HG03135 (cell line): Measurements from ENCODE around the gene DGKG.

Experiments used
- ATAC-seq: cut with Tn5 transposase; IDR thresholded peaks from one replicate; pipeline ENCODE4 v1.9.1; 2021; ENCODE audit warnings: mild to moderate bottlenecking, moderate library complexity; ENCODE audit not compliant: unreplicated experiment

Gene DGKG

DNA sequence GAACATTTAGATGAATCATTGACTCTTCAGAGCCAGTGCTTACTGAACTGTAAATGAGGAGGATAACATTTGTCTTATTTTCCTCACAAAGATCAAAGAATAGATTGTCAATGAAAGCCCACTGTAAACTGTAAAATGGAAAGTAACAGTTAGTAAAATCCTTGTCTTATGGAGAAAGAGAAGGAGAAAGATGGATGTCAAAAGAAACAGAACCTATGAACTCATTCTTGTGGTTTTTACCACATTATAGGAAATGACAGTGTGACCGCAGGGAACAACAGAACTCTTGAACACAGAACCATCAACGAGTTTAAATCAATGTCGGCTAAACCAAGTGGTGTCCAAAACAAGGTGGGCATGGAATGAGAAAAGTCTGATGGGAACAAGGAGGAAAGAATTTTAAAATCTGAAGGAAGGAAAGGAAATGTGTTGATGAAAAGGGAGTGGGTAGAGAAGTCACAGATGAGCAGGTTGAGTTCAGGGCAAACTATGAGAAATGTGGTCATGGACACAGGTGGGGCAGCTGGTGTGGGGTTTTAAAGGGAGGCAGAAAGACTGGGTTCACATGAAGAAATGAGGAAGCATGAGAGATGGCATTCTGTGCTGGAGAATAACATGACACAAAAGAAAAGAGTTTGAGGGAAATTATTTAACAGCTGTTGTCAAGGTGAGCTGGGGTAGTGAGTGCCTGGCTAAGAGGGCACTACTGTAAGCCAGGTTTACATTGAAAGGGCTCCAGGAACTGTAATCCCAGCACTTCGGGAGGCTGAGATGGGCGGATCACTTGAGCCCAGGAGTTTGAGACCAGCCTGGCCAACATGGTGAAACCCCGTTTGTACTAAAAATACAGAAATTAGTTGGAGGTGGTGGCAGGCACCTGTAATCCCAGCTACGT, 210.7 kb downstream of the DGKG start:
- ATAC-seq: no peak

DNA sequence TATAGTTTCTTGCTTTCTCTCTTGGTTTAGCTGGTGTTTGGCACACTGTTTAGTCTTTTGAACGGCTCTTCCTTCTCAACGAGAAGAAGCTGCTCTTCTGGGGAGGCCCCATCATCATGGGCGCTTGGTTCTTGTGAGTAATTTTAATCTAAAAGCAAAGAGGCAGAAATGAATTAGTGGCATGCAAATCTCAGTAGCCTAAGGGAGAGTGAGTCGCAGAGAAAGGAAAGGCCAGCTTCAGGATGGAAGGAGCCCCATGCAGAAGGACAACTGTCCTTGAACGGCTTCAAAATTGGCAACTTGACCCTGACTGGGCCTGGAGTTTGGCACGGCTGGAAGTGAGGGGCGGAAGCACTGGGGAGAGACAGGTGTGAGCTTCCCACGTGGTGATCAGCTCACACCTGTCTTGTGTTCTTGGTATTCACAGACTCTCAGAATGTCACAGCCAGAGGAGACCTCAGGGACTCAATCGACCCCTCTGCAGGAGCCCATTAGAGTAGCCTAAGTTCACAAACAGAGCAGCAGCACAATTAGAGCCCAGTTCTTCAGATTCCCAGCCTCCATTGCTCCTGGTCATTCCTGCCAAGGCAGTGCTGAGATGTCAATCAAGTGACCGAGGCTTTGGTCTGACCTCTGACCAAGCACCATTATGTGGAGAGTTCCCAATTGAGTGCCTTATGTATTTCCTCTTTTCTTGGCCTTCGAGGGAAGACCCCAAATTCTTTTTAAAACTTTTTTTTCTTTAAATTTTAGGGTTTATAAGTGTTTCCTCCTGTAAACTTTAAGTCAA, 211.8 kb downstream of the DGKG start:
- no peak for ATAC-seq

GRCh38 chr3:186149319-186149960, 212.6 kb downstream of the DGKG start:
- ATAC-seq: no peak

DNA sequence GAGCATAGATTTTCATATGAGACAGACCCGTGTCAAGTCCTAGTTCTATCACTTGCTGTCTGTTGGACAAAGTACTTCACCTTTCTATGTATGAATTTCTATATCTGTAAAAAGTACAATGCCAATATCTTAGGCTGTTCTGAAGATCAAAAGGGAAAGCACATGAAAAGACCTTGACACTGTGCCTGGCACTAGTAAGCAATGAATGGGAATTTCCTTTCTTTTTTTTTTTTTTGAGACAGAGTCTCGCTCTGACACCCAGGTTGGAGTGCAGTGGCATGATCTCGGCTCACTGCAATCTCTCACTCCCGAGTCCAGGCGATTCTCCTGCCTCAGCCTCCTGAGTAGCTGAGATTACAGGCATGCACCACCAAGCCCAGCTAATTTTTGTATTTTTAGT, 217.8 kb downstream of the DGKG start:
- ATAC-seq: no peak

GRCh38 chr3:186143250-186143649, 218.8 kb downstream of the DGKG start:
- no peak for ATAC-seq

DNA sequence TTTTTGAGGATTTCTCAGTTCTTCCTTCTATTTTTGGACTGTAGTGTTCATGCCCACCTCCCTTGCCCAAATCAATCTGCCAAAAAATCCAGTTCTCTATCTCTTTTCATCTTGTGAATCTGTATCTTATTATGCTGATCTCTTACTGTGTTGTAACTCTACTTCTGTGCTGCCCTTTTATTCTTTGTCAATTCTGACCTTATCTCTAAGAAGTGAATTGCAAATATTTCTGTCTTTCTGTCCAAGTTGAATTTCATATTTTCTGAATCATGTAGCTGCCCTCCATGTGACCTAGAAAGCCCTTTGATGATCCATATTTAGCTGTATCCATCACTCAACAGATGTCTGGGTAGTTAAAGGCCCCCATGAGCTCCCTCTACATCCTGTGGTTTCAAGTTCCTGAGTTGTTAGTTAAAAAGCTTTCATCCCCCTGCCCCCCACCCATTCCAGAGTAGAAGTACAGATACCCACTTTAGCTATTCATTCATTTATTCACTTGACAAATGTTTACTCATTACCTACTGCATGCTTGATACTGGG, 219.6 kb downstream of the DGKG start:
- ATAC-seq: no peak

- ATAC-seq: no peak
Observed at GRCh38 chr3:186141790-186142189, 220.2 kb downstream of the DGKG start.

DNA sequence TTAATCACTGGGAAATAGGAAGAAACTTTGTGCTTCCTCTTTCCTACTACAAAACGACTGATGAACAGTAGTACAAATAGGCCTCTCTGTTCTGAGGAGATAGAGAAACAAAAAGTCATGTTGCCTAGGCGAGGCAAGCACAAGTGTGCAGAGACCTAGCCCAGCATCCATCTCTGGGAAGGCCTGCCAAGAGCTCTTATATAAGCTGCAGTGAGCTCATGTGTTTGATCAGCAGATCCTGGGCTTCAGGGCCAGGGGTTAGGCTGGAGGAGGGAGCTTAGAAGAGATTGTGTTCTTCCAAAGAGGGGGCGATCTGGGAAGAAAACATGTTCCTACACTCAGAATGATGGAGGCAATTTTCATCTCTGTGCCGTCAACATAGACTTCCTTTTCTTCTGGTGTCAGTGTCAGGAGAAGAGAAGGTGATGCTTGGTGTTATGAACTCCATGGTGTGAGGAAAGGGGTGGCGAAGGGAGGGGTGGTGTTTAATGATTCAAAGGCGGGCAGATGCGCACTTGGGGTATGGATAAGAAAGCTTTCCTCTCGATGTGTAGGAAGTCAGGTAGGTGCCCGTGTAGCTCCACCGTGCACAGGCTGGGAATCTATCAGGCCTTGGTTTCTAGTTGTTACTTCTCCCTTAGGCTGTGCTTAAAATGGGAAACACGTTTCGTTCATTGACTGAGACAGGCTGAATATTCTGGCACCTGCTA, 223.6 kb downstream of the DGKG start:
- ATAC-seq: no peak

DNA sequence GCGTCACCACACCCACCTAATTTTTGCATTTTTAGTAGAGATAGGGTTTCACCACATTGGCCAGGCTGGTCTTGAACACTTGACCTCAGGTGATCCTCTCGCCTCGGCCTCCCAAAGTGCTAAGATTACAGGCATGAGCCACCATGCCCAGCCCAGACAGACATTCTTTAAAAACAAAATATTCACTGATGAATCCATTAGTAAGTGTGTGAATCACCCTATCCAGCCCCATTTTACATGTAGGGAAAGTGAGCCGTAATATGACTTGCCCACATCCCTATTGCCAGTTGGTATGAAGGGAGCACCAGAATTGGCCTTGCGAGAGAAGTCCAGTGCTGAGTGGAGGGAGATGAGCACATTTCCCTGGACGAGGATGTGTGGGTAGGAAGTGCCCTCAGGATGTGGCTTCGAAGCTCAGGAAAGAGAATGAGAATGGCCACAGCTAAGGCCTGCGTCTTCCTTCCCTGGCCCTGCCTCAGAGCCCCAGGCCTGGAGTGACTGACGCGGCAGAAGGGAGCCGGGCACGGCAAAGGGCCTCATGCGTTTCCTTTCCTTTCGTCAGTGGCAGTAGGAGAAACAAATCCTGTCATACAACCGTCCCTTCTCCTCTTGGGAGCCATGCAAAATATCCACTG, 224.9 kb downstream of the DGKG start:
- ATAC-seq: no peak

DNA sequence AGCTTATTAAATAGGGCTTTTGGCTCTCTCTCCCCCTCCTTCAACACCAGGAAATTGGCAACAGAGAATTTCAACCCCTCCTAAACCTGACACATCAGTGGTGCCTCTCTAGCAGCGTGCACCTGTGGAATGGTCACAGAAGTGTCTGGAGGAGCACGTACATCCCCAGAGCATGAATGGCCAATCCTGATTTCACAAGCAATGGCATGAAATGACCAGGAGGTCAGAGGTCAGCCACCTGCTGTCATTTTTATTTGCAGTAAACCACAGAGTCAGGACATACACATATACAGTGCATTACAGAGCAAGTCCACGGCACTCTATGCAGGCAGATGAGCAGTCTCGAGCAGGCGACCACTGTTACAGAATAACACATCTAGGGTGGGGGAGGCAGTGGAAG, 228.1 kb downstream of the DGKG start:
- no peak for ATAC-seq

GRCh38 chr3:186132487-186132886, 229.5 kb downstream of the DGKG start:
- ATAC-seq: no peak

DNA sequence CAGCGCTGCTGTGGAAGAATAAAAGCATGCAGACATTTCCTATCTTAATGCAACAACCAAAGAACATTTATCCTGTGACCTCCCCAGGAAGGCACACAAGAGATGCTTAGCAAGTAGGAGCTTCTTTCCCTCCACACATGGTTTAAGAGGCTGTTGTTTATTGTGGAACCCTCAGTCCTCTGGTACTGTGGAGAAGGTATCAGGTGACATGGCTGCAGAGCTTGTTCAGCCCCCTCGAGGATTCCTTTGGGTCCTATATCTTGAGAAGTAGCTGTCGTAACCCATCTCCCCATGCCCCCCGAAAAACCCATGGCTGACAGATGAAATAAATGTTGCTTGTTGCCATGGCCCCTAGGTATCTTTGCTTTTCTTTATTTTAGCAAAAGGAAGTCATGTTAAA, 232.8 kb downstream of the DGKG start:
- ATAC-seq: no peak

- ATAC-seq: no peak
Observed at GRCh38 chr3:186128158-186128557, 233.9 kb downstream of the DGKG start.

- no peak for ATAC-seq
Observed at GRCh38 chr3:186127463-186127862, 234.6 kb downstream of the DGKG start.

GRCh38 chr3:186125118-186125517, 236.9 kb downstream of the DGKG start:
- ATAC-seq: no peak

GRCh38 chr3:186124592-186124991, 237.4 kb downstream of the DGKG start:
- ATAC-seq: no peak

- ATAC-seq: no peak
Observed at GRCh38 chr3:186123012-186123411, 239.0 kb downstream of the DGKG start.

- ATAC-seq: no peak
Observed at GRCh38 chr3:186121968-186122367, 240.1 kb downstream of the DGKG start.

GRCh38 chr3:186121278-186121677, 240.8 kb downstream of the DGKG start:
- no peak for ATAC-seq

- no peak for ATAC-seq
Observed at GRCh38 chr3:186119499-186119898, 242.5 kb downstream of the DGKG start.
